ENCODE data around the gene DHRS11. TPM values are rescaled to one million over a fixed set of nuclear protein-coding genes. Genes with fewer than 3 reads are reported as not detected.

The DHRS11 gene
- total RNA-seq, 2 donors from 2014 or later: 8.0 to 8.2 TPM

GRCh38 chr17:36614933-36615332 lies 23.3 kb downstream of the DHRS11 start:
- DNase-seq (ENCODE audit: low spot score): no peak
- WGBS: 24% methylated on average over 5 of the region's 5 CpGs
- H3K9me3 ChIP-seq: no peaks in the 10 kb centered on the region
- no peaks in the 10 kb centered on the region for H3K4me1 ChIP-seq (replicated peaks)
- no peaks in the 10 kb centered on the region for H3K36me3 ChIP-seq
- H3K4me3 ChIP-seq: no peak overlapping the region
- H3K27ac ChIP-seq: no peak overlapping the region
- TF ChIP-seq CTCF (IDR thresholded peaks at IDR 0.05) (no peak), POLR2A (IDR thresholded peaks at IDR 0.05) (no peak), POLR2AphosphoS5 (IDR thresholded peaks at IDR 0.05) (no peak)
- H3K27me3 ChIP-seq (replicated peaks; ENCODE audit: insufficient read depth): peaks cover 4% of the 10 kb centered on the region
- intact Hi-C loops (cut with DNase I): no loop called here

- 89% methylated on average over 16 of the region's 16 CpGs for WGBS
- no peak for DNase-seq (ENCODE audit: low spot score)
- H3K36me3 ChIP-seq: no peaks in the 10 kb centered on the region
- no peak overlapping the region for H3K4me3 ChIP-seq
- TF ChIP-seq POLR2AphosphoS5 (IDR thresholded peaks at IDR 0.05): no peak
- no peak for TF ChIP-seq POLR2A (IDR thresholded peaks at IDR 0.05)
- no peak for TF ChIP-seq CTCF (IDR thresholded peaks at IDR 0.05)
- no peak overlapping the region for H3K27ac ChIP-seq
- H3K9me3 ChIP-seq: no peaks in the 10 kb centered on the region
- peaks cover 4% of the 10 kb centered on the region for H3K27me3 ChIP-seq (replicated peaks; ENCODE audit: insufficient read depth)
- intact Hi-C loops (cut with DNase I): no loop called here
- H3K4me1 ChIP-seq (replicated peaks): no peaks in the 10 kb centered on the region
These were observed 24.7 kb downstream of the DHRS11 start for GRCh38 chr17:36616061-36617029.

GRCh38 chr17:36617773-36618172 lies 26.1 kb downstream of the DHRS11 start:
- Histone ChIP-seq H3K4me3 (no peak overlapping the region), H3K27me3 (replicated peaks; ENCODE audit: insufficient read depth) (peaks cover 4% of the 10 kb centered on the region), H3K9me3 (no peaks in the 10 kb centered on the region), H3K4me1 (replicated peaks) (no peaks in the 10 kb centered on the region), H3K27ac (no peak overlapping the region), H3K36me3 (no peaks in the 10 kb centered on the region)
- no peak for TF ChIP-seq CTCF (IDR thresholded peaks at IDR 0.05)
- TF ChIP-seq POLR2A (IDR thresholded peaks at IDR 0.05): no peak
- TF ChIP-seq POLR2AphosphoS5 (IDR thresholded peaks at IDR 0.05): no peak
- WGBS: 77% methylated on average over 7 of the region's 7 CpGs
- DNase-seq (ENCODE audit: low spot score): no peak
- intact Hi-C loops (cut with DNase I): no loop called here

GRCh38 chr17:36623281-36623680 lies 31.6 kb downstream of the DHRS11 start:
- TF ChIP-seq CTCF (IDR thresholded peaks at IDR 0.05): no peak
- TF ChIP-seq POLR2AphosphoS5 (IDR thresholded peaks at IDR 0.05): no peak
- TF ChIP-seq POLR2A (IDR thresholded peaks at IDR 0.05): no peak
- intact Hi-C loops (cut with DNase I): loop anchor here (10.0 kb wide), 1 partner anchor 602 kb away; no protein-coding TSS in a partner anchor
- H3K4me1 ChIP-seq (replicated peaks): no peaks in the 10 kb centered on the region

More at GRCh38 chr17:36623281-36623680, 31.6 kb downstream of the DHRS11 start:
- Histone ChIP-seq H3K36me3 (no peaks in the 10 kb centered on the region), H3K4me3 (no peak overlapping the region), H3K27me3 (replicated peaks; ENCODE audit: insufficient read depth) (no peaks in the 10 kb centered on the region), H3K27ac (no peak overlapping the region), H3K9me3 (no peaks in the 10 kb centered on the region)
- no peak for DNase-seq (ENCODE audit: low spot score)
- 85% methylated on average over 3 of the region's 3 CpGs for WGBS
